ENCODE measurements around the gene CIP2A.

DNA sequence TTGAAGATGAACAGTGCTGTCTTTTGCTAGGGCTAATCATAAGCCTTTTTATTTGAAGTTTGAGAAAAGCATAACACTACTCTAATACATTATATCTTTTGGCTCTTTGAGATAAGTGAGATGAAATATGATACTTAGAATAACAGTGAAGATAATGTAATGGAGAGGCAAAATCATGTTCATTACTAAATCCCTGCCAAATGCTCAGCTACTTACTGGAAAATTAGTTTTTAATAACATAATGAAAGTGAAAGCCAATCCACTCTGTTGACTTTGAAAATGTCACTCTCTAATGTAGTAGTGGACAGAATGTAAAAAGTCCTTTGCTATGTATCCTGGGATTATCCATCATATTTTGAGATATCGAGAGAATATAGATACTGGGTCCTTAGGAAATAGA, 43.0 kb downstream of the CIP2A start:
- TF ChIP-seq, protein P1, sequence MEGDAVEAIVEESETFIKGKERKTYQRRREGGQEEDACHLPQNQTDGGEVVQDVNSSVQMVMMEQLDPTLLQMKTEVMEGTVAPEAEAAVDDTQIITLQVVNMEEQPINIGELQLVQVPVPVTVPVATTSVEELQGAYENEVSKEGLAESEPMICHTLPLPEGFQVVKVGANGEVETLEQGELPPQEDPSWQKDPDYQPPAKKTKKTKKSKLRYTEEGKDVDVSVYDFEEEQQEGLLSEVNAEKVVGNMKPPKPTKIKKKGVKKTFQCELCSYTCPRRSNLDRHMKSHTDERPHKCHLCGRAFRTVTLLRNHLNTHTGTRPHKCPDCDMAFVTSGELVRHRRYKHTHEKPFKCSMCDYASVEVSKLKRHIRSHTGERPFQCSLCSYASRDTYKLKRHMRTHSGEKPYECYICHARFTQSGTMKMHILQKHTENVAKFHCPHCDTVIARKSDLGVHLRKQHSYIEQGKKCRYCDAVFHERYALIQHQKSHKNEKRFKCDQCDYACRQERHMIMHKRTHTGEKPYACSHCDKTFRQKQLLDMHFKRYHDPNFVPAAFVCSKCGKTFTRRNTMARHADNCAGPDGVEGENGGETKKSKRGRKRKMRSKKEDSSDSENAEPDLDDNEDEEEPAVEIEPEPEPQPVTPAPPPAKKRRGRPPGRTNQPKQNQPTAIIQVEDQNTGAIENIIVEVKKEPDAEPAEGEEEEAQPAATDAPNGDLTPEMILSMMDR (conservative IDR thresholded peaks at IDR 0.05 in 1 of 2, IDR thresholded peaks at IDR 0.05 in 1 of 2; ENCODE audit: low read depth in 1 of 2, low read length in 2 of 2): no peak
- no peak for TF ChIP-seq EZH2 (IDR thresholded peaks at IDR 0.05; ENCODE audit: low read length, missing control alignments)

Data from fibroblast of lung (primary cell).